GM21526 (cell line): ENCODE results near the gene UNC93B1.

ENCODE experiments used
- ATAC-seq: cut with Tn5 transposase; IDR thresholded peaks from one replicate; pipeline ENCODE4 v1.9.1; 2021; ENCODE audit warnings: moderate library complexity; ENCODE audit not compliant: unreplicated experiment, low FRiP score

The UNC93B1 gene

DNA sequence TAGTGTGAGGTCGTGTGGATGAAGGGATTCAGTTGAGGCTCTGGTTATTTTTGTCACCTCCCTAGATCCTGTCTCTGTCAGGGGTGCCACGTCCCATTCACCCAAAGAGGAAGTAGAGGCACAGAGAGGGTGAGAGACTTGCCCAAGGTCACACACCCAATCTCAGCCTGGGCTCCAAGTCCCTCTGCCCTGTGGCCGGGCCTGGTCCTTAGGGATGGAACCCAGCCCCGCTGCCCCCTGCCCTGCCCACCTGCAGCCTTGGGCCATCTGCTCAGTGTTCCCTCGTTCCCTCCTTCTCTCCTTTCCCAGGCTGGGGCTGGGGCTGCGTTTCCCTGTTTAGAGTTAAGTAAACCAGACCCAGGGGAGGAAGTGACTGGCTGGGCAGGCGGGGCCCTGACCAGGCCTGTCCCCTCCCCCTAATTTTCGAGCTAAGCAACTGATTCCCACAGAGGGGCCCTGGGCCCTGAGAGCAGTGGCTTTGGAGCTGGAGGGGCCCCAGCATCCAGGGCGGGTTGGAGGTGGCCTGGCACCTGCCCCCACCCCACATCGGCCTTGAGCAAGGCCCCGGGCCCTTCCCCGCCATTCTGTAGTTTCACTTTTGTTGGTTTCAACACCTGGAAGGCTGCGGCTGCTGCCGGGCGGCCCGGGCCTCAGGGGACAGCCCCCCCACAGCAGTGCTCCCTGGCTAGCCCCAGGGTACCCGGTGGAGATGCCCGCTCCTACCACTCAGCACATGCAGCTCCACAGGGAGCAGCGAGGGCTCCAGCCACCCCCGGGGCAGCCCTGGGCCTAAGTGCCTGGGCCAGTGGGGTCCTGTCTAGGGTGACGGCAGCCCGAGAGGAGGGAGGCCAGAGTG is 36.4 kb upstream of the UNC93B1 start:
- no peak for ATAC-seq

DNA sequence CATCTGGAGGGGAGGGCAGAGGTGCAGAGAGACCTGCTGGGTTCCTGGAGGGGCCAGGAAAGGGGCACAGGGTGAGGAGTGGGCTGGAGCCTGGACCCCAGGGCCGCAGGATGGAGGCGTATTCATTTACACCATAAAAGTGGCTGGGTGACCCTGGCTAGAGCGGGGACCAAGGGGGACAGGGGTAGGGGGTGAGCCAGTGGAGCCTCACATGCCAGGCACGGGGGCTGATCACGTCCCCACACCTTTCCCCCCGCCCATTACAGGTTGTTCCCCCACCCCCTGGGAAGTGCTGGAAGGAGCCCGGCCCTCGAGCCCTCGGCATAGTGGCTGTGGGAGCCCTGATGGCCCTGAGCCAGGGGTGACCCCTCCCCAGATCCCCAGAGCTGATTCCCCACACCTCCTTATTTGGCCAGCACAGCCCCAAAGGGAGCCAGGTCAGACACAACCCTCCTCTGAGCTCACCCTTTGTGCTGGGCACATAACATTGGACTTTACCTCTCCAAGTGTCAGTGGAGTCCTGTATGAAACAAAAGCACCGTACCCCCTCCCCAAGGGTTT is 35.7 kb upstream of the UNC93B1 start:
- ATAC-seq, result no peak

DNA sequence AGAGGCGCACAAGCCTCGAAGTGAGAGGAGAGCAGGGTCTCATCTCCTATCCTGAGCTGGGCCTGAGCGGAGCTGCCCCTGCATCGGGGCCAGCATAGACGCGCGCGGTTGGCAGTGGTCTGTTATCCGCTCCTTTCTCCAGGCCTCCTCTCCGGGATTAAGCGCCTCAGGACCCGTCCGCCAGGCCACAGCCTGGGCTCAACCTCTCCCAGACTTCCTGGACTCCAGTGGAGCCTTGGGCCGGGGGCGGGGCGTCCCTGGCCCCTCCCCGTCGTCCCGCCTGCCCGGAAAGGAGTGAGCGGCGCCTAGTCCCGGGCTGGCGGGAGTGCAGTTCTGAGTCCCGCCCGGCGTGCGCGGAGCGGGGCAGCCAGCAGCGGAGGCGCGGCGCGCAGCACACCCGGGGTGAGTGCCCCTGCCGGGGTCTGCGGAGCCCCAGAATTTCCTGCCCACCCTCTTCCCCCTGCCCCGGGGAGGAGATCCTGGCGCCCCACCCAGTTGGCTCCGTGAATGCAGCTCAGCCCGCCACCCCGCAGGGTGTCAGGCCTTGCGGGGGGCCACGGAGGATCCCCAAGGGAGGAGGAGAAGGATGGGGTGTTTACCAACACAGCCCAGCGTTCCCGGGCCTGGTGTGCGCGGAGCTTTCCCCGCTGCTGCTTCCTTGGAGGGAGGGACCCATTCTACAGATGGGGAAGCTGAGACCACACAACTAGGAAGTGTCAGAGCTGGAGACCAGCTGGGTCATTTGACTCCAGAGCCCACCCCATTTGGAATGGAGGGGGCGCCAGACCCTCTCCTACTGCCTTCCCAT is 35.0 kb upstream of the UNC93B1 start, which contains the start of gene TCIRG1:
Gene TCIRG1, plus strand, starts transcription at position 308 of the 808 bp plus-strand sequence. CDS start 2,247 bp downstream, outside the sequence.
- no peak for ATAC-seq

DNA sequence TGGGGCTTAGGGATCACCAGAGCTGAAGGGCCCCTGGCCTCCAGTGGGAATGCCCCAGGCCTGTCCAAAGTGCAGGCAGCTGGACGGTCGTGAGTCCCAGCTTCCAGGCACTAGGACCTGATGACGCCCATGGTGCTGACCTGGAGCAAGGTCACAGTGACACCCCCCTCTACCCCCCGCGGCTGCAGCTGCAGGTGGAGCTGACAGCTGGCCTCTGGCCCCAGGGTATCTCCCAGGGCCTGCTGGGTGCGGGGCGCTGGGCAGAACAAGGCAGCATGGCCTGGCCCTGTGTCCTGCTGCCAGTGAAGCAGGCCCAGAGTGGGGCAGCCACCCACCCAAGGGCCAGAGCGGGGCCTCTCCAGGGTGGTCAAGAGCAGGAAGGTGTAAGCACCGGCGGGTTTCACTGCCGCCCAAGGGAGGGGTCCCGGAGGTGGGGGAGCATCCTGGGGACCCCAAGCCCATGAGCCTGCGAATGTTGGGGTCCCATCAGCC is 34.4 kb upstream of the UNC93B1 start:
- ATAC-seq, result no peak

DNA sequence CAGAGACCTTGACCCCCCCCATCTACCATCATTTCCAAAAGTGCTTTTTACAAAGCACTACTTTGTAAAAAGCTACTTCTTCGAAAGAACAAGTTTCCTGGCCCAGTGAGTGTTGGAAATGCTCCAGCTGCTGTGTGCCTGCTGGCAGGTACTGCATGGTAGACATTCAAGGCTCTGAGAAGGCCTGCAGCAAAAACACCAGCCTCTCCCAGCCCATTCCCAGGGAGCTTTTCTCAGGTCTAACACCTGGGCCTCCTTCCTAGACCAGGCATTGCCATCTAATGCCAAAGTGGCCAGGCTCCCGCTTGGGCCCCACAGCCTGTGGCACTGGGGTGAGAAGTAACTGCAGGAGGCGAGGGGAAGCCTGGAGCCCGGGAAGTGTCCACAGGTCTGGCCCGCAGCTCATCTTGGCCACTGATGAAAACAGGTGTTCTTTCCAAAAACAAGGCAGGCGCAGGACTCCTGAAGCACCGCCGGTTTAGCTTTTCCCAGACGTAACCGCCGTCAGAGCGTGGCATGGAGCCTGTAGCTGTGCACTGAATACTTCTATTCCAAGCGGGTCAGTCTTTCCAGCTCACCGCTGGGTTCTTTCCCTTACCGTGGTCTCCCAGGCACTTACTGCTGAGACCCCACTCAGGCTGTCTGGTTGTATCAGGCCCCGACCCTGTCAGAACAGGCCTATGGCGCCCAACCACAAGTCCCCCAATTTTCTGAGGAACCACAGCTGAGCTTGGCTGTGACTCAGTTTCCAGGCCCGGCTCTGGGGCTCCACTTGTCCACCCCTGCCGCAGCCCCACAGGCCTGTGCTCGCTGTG is 33.7 kb upstream of the UNC93B1 start:
- no peak for ATAC-seq

DNA sequence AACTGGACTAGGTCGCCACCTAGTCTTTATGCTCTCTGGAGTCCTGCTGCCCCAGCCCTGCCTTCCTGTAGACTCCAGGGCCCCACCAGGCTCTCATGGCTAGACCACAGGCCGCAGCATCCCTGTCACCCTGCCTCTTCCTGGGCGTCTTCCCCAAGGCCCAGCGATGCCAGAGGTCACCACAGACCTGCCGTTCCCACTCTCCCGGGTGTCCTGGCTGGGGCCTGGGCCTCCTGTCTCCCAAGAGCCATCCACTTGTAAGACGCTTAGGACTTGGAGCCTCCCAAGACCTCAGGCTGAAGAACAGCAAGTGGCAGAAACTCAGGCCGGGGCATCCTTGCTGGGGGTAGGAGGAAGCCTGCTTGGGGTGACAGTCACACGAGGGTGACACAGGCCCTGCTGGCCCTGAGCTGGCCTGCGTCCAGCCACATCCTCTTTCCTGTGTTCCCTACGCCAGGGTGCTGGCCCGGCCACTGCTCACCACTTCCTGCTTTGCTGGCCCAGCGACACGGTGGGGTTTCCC is 32.9 kb upstream of the UNC93B1 start:
- ATAC-seq, result no peak

DNA sequence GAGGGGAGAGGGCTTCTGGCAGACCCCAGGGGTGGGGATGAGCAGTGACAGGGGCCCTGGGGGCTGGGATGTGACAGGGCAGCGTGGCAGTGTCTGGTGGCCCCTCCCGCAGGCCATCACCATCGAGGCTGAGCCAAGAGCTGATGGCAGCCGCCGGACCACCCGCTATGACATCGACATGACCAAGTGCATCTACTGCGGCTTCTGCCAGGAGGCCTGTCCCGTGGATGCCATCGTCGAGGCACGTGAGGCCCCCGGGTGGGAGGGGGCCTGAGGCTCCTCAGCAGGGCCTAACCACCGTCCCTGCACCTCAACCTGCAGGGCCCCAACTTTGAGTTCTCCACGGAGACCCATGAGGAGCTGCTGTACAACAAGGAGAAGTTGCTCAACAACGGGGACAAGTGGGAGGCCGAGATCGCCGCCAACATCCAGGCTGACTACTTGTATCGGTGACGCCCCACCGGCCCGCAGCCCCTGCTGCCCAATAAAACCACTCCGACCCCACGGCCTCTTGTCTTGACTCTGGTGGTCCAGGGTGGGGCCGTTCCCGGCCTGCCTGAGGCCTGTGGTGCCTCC is 32.3 kb upstream of the UNC93B1 start:
- ATAC-seq, result no peak

DNA sequence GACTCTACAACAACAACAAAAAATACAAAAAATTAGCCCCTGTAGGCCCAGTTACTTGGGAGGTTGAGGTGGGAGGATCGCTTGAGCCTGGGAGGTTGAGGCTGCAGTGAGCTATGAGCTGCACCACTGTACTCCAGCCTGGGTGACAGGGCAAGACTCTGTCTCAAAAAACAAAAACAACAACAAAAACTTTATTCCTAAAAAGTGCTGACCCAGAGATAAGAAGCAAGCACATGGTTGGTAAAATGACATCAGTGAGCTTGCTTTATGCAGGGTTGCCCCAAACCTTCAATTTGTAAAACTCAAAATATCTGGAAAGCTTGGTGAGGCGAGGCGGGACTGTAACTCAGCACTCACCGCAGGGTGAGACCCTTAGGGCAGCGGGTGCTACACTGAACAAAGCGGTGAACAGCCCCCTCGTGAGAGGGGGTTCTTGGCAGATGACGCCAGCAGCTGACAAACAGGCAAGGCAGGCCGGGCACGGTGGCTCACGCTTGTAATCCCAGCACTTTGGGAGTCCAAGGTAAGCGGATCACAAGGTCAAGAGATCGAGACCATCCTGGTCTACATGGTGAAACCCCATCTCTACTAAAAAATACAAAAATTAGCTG is 31.5 kb upstream of the UNC93B1 start:
- no peak for ATAC-seq

DNA sequence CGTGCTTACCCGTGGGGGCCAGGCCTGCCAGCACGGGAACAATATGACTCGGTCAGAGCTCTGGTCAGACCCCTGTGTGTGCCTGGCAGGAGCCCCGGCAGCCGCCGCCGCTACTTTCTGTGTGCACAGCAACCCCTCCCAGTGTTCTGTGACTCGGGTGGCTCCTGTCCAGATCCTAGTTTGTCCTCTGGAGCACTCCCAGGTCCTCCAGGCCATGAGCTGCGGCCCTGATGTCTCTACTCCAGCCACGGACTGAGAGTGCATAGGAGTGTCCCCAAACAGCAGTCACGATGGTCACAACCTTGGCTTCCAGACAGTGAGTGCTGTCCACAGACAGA is 29.8 kb upstream of the UNC93B1 start:
- no peak for ATAC-seq

DNA sequence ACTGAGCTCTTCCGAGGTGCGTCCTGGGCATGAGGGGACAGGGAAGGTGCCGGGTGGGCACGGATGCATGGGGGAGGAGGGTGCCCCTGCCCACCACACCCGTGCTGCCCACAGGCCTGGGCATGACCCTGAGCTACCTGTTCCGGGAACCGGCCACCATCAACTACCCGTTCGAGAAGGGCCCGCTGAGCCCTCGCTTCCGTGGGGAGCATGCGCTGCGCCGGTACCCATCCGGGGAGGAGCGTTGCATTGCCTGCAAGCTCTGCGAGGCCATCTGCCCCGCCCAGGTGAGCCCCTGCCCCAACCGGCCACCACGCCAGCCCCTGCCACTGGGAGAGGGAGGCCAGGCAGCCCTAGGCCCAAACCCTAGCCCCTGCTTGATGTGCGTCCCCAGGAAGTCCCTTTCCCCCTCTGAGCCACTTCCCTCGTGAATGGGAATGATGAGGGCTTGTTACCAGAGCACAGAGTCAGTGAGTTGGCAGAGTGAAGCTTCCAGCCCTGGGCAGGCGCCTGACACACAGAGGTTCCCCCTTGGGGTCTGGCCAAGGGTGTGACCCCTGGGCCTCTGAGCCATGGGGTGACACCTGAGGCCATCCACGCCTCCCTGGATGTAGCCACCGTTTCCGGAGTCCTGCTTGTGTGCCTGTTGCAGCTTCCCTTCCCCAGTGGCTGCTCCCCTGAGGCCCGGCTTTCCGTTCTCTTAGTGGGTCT is 29.3 kb upstream of the UNC93B1 start:
- ATAC-seq, result no peak

DNA sequence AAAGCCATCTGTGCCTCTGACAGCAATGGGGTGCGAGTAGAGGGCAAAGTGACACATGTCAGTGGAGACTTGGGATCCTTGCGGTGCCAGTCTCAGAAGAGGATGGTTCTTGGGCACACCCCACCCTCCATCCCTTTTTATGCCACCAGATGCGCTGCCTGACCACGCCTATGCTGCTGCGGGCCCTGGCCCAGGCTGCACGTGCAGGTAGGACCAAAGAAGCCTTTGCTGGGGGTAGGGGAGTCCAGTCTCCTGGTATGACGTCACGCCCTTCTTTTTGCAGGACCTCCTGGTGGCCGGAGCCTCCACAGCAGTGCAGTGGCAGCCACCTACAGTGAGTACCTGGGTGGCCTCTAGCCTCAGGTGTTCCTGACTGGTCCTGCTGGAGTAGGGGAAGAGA is 28.1 kb upstream of the UNC93B1 start:
- no peak for ATAC-seq

DNA sequence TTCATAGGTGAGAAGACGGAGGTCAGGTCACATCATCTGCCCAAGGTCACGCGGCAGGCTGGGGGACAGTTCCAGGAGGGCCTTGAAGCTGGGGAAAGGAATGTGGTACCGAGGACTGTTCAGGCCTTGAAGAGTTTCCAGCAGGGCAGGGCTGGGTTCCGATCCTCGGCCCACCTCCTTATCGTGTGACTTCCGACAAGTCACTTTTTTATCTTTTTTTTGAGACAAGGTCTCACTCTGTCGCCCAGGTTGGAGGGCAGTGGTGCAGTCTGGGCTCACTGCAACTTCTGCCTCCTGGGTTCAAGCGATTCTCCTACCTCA is 27.2 kb upstream of the UNC93B1 start:
- ATAC-seq, result no peak

DNA sequence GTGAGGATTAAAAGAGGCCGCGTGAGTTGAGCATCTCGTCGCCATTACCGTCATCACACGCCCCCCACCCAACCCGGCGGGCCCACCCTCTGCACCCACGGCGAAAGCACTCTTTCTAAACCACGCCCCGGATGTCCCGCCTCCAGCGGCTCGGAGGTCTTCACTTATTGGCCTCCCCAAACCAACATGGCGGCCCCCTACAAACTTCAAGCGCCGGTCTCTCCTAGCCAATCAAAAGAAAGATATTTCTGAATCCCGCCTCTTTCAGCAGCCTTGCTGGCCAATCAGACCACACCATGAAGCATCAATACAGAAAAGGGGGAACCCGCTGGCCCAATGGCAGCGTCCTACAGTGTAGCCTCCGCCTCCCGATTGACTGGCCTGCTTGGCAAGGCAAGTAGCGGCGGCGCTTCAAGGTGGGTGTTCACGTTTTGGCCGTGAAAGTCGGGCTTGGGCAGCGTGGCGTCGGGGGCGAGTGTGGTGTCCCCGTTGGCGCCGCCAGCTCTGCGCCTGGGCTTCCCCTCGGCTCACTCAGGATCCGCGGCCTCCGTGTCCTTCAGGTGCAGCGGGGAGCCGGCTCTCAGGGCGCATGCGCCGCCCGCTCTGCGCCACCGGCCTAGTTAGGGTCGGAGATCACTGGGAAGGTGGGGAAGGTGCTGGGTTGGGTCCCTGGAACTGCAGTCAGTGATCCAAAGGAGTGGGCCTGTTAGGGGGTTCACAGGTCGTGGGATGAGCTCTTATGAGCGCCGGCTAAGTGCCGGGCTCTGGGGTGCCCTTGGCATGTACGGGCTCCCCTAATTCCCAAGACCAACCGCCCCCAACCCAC is 26.6 kb upstream of the UNC93B1 start, which contains the start of gene NDUFS8:
Gene NDUFS8, plus strand, starts transcription at position 364 of the 826 bp plus-strand sequence. CDS start 1,471 bp downstream, outside the sequence.
- ATAC-seq, result peak; percentile 79

DNA sequence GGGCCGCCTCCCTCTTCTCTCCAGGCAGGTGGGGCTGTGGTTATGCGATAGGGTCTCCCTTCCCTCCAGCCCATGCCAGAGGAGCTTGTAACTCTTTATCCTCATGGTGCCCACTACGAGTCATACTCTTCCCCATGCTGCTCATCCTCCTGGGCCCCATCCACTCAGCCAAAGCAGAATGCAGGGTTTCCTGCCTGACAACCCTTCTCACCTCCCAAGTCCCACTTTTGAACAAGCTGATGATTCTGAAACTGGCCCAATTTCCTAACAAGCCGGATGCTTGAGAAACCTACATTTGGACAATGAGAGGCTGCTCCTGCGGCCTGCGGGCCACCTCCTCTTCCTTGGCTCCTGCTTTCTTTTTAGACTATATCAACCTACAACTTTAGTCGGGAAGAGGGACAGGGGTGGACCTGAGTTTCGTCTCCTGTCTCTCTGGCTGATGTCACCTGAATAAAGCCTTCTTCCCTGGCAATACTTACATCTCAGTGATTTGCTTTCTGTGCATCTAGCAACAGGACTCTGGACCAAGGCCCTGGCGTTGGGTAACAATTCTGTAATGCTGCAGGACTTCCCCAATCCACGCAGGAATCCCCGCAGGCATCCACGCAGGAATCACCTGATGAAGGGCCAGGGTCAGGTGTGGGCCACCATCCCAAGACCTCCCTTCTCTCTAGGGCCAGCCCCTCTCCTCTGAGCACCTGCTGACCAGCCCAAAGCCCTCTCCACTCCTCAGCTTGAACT is 25.1 kb upstream of the UNC93B1 start:
- no peak for ATAC-seq

DNA sequence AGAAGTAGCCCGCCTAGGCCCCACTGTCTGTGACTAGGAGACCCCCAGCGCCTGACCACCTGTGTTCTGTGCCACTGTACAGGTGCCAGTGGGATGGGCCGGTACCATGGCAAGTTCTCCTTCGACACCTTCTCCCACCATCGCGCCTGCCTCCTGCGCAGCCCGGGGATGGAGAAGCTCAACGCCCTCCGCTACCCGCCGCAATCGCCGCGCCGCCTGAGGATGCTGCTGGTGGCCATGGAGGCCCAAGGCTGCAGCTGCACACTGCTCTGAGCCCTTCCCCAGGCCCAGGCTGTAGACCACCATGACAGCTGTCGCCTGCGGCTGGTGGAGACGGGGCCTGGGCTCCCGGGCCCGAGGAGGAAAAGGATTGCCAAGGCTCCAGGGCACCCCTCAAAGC is 23.8 kb upstream of the UNC93B1 start:
- no peak for ATAC-seq

DNA sequence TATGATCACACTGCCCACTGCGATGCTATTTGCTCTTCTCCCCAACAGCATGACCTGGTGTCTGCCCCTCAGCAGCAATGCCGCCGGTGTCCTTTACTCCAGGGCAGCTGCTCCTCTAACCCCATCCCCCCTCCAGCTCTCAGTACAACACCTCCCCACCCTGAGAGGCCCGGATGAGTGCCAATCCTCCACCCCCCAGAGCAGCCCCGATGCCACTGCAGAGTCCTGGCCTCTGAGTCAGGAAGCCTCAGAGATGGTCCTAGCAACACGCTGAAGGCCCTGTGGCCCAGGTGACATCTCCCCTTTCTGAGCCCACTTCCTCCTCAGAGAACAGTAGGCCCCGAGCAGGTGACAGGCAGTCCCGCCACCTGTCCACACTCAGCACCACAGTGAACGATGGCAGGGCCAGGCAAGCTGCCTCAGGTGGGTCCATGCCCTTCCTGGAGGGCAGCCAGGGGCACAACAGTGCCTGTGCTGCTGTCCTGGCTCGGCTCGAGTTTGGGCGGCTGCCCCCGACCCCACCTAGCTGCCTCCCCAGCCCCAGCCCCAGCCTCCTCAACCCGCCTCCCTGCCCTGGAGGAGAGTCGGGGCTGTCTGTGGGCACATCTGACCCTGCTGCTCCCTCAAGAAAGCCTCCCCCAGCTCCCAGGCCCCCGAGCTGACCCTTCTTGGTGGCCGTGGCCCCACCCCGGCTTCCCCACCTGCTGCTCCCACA is 22.7 kb upstream of the UNC93B1 start:
- ATAC-seq, result no peak

DNA sequence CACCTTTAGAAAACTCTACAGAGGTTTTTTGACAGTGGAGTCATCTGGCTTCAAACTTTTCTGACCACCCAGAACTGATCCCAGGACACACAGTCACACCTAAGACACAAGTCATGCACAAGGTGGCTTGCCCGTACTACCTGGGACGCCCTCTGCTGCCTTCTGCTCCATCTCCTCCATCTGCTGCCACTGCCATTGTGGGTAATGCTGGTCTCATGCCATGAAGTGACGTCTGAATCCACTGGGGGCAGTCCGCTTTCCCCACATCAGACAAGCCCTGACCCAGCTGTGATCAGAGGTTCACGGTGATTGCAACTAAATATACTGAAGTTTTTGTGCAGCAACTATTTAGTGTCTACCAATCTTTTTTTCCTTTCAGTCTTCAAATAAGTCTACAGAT is 21.1 kb upstream of the UNC93B1 start:
- no peak for ATAC-seq
